Measurements from ENCODE around the gene MTMR2.

MTMR2 gene

DNA sequence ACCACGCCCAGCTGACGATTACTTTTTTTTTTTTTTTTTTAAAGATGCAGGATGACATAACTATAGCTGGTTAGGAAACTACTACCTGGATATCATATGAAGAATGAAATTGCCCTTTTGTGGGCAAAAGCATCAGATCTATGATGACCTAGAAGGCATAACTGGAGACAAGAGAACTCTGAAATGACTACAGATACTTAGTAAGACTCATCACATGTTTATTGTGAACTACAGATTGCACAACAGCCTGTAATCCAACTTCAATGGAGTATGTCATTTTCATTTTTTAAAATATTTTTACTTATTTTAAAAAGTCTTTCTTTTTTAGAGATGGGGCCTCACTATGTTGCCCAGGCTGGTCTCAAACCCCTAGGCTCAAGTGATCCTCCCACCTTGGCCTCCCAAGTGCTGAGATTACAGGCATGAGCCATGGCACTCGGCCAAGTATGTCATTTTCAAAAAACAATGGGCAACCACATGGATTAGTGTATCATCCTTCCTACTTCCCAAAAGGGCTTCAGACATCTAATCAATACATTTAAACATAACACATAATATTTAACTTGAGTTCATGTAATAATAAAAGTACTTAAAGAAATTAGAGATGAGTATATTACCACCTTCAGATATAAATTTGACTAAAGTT lies 3.3 kb downstream of the MTMR2 start:
- no peak for DNase-seq (ENCODE audit: insufficient read length, low spot score)
- TF ChIP-seq TAF1 (IDR thresholded peaks at IDR 0.05; ENCODE audit: low read depth, low read length), result no peak
- no peak for TF ChIP-seq POU2F2 (IDR thresholded peaks at IDR 0.05; ENCODE audit: low read depth, low read length)
- FAIRE-seq, result no peak

DNA sequence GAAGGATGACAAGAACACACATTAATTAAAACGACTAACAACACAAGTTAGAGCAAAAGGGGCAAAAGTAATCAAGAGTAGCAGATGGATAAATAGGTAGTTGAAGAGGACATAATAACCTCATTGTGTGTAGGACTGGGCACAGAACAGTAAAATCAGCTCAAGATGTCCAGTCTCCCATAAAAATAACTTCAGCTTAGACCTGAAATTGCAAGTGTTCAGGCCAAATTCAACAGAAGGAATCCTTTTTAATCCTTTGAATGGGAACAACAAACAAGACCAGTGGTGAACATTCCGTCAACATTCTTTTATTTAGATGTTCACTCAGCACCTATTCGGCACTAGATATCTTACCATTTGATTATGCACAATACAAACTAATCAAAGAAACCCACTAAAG lies 4.4 kb downstream of the MTMR2 start:
- no peak for DNase-seq (ENCODE audit: insufficient read length, low spot score)
- no peak for FAIRE-seq
- no peak for TF ChIP-seq POU2F2 (IDR thresholded peaks at IDR 0.05; ENCODE audit: low read depth, low read length)

DNA sequence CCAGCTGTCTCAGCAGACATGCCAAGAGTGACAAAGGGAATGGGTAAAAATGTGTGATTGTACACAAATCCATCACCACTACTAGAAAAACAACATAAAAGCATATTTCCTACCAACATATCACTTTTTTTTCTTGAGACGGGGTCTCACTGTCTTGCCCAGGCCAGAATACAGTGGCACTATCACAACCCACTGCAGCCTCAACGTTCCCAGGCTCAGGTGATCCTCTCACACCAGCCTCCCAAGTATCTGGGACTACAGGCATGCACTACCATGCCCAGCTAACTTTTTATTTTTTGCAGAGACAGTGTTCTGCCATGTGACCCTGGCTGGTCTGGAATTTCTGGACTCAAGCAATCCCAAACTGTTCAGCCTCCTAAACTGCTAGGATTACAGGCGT lies 5.2 kb downstream of the MTMR2 start:
- DNase-seq (ENCODE audit: insufficient read length, low spot score) (no peak), FAIRE-seq (no peak)
- TF ChIP-seq POLR2AphosphoS5 (IDR thresholded peaks at IDR 0.05; ENCODE audit: low read depth, low read length) (no peak), POU2F2 (IDR thresholded peaks at IDR 0.05; ENCODE audit: low read depth, low read length) (no peak), TAF1 (IDR thresholded peaks at IDR 0.05; ENCODE audit: low read depth, low read length) (no peak), PAX5 (IDR thresholded peaks at IDR 0.05; ENCODE audit: insufficient read depth, low read length, severe bottlenecking) (no peak), SPI1 (IDR thresholded peaks at IDR 0.05; ENCODE audit: low read depth, low read length) (no peak), POLR2A (IDR thresholded peaks at IDR 0.05; ENCODE audit: low read depth, low read length) (no peak)

DNA sequence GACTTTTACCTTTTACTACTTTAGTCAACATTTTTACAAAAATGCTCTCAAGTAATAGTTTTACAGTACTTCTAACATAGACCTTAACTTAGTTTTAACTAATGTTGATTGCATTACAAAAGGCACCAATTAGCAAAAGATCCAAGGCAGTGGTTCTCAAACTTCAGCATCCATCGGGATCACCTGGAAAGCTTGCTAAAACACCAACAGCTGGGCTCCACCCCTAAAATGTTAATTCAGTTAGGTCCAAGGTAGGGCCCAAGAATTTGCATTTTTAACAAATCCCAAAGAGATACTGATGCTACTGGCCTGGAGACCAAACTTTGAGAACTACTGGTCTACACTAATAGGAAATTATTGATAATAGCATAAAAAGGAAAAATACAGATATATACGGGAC lies 5.9 kb downstream of the MTMR2 start:
- FAIRE-seq (no peak), DNase-seq (ENCODE audit: insufficient read length, low spot score) (no peak)
- TF ChIP-seq PAX5 (IDR thresholded peaks at IDR 0.05; ENCODE audit: insufficient read depth, low read length, severe bottlenecking) (no peak), POLR2AphosphoS5 (IDR thresholded peaks at IDR 0.05; ENCODE audit: low read depth, low read length) (no peak), POU2F2 (IDR thresholded peaks at IDR 0.05; ENCODE audit: low read depth, low read length) (no peak), POLR2A (IDR thresholded peaks at IDR 0.05; ENCODE audit: low read depth, low read length) (no peak), TAF1 (IDR thresholded peaks at IDR 0.05; ENCODE audit: low read depth, low read length) (no peak), SPI1 (IDR thresholded peaks at IDR 0.05; ENCODE audit: low read depth, low read length) (no peak)

DNA sequence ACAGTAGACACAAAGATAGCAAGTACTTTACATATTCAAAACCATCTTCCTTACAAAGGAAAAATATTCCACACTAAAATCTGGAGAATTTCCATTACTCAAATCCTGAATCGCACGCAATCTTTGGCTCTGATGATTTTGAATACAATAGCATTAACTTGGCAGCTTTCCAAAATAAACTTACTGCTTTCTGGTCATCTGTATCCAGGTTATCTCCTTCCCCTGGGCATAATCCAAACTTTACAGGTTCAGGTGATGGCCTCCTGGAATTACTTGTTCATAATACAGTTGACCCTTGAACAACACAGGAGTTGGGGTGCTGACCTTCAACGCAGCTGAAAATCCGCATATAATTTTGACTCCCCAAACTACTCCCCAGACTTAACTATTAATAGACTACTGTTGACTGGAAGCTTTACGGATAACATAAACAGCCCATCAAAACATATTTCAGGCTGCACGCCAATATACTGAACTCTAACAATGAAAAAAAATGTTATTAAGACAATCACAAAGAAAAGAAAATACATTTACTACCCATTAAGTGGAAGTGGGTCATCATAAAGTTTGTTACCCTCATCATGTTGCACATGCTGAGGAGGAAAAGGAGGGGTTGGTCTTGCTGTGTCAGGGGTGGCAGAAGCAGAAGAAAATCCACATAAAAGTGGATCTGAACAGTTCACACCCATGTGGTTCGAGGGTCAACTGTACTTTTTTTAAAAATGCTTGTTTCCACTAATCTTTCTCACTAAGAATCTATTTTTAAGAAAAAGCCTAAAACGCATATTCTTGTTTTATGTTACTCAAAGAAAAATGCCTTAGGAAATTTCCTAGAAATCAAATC lies 6.5 kb downstream of the MTMR2 start:
- no peak for DNase-seq (ENCODE audit: insufficient read length, low spot score)
- FAIRE-seq, result no peak
- TF ChIP-seq TAF1 (IDR thresholded peaks at IDR 0.05; ENCODE audit: low read depth, low read length) (no peak), POU2F2 (IDR thresholded peaks at IDR 0.05; ENCODE audit: low read depth, low read length) (no peak), SPI1 (IDR thresholded peaks at IDR 0.05; ENCODE audit: low read depth, low read length) (no peak), POLR2AphosphoS5 (IDR thresholded peaks at IDR 0.05; ENCODE audit: low read depth, low read length) (no peak), PAX5 (IDR thresholded peaks at IDR 0.05; ENCODE audit: insufficient read depth, low read length, severe bottlenecking) (no peak), POLR2A (IDR thresholded peaks at IDR 0.05; ENCODE audit: low read depth, low read length) (no peak)

DNA sequence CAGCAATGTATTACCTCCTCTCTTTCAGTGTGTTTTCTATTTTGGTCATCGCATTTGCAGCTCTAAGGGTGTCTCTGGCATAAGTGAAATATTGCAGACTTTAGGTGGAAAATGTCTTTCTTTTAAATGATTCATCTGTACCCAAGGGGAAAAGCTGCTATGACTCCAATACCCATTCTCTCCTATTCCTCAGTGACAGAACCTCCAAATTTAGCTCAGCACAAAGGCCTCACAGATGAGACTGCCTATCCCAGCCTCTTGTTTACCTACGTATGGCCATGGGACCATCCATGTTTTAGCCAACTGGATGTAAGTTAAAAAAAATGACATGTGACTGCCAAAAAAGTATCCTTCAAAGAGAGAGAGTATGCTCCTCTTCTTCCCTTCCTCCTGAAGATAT lies 7.9 kb downstream of the MTMR2 start:
- FAIRE-seq, result no peak
- TF ChIP-seq SPI1 (IDR thresholded peaks at IDR 0.05; ENCODE audit: low read depth, low read length) (no peak), POU2F2 (IDR thresholded peaks at IDR 0.05; ENCODE audit: low read depth, low read length) (no peak), POLR2A (IDR thresholded peaks at IDR 0.05; ENCODE audit: low read depth, low read length) (no peak), PAX5 (IDR thresholded peaks at IDR 0.05; ENCODE audit: insufficient read depth, low read length, severe bottlenecking) (no peak), POLR2AphosphoS5 (IDR thresholded peaks at IDR 0.05; ENCODE audit: low read depth, low read length) (no peak), TAF1 (IDR thresholded peaks at IDR 0.05; ENCODE audit: low read depth, low read length) (no peak)
- no peak for DNase-seq (ENCODE audit: insufficient read length, low spot score)

DNA sequence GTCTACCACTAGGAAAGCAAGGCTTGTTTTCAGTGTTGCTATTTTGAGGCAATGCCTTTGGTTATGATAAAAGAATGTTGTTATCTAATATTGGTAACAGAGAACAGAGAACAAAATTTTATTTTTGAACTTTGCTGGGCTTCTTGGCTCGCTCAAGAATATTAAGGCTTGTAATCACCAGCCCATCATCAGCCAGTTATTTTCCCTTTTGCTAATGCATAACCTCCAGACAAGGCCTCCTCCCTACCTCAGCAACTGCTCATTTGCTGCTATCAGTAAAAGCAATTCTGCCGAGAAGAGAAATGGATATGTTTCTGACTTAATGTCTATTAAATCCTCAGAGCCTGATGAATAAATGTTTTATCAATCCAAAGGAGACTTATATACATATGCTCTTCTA lies 8.9 kb downstream of the MTMR2 start:
- FAIRE-seq (no peak), DNase-seq (ENCODE audit: insufficient read length, low spot score) (no peak)
- TF ChIP-seq POLR2AphosphoS5 (IDR thresholded peaks at IDR 0.05; ENCODE audit: low read depth, low read length), result no peak
- TF ChIP-seq TAF1 (IDR thresholded peaks at IDR 0.05; ENCODE audit: low read depth, low read length), result no peak
- no peak for TF ChIP-seq SPI1 (IDR thresholded peaks at IDR 0.05; ENCODE audit: low read depth, low read length)

DNA sequence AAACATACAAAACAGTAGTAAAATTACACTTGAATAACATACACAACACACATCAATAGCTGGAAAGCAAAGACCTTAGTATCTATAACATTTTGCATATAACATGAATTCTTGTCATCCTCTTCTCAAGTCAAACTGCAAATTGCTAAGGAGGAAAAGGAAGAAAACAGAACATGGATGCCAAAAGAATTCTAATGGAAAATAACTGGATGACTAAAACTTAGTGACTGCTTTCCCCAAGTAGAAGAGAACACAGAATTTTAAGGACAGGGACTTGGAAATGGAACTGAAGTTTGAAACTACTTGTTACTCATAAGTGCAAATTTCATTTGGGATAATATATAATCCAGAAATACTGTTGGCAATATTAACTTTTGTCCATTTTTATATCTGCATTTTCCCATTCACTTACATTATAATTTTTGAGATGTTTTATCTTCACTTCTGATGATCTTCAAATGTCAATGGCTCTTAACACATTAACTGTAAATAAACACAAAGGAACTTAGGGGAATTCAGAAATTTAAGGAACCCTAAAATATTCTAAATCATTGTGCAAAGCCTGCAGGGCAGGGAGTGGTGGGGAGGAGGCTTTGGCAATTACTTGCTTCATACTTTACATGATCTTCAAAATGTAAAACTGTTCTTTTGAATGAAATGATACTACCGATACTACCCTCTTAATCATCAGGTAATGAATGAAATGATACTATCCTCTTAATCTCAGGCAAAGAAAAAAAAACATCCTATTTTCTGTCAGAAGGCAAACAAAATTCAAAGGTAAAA lies 9.9 kb downstream of the MTMR2 start:
- DNase-seq (ENCODE audit: insufficient read length, low spot score) (no peak), FAIRE-seq (no peak)
- TF ChIP-seq POU2F2 (IDR thresholded peaks at IDR 0.05; ENCODE audit: low read depth, low read length) (no peak), PAX5 (IDR thresholded peaks at IDR 0.05; ENCODE audit: insufficient read depth, low read length, severe bottlenecking) (no peak), TAF1 (IDR thresholded peaks at IDR 0.05; ENCODE audit: low read depth, low read length) (no peak), POLR2A (IDR thresholded peaks at IDR 0.05; ENCODE audit: low read depth, low read length) (no peak), SPI1 (IDR thresholded peaks at IDR 0.05; ENCODE audit: low read depth, low read length) (no peak), POLR2AphosphoS5 (IDR thresholded peaks at IDR 0.05; ENCODE audit: low read depth, low read length) (no peak)

DNA sequence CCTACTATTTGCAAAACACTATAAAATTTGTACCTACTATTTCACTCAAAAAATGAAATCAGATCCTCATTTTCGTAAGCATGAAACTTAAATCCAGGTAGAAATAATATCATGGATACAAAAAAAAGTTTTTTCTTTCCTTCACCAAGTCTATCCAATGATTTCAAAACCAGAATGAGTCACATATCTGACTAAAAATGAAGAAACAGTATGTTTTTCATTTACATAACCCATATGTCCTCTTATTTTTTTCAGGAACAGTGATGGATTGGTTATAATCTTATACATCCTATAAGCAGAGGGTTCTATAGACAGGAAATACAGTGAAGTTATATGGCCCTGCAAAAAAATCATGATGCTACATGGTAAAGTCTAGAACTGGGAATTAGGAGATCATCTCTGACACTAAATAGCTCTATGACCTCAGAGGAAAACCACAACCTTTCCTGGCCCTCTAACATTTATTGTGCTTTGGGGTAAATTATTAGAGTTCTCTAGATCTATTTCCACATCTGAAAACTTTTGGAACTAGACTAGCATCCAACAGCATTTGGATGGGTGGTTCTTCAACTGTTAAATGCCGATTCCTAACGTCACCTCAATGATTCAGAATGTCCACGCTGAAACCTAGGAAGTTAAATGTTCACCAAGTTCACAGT lies 10.9 kb downstream of the MTMR2 start:
- TF ChIP-seq POLR2A (IDR thresholded peaks at IDR 0.05; ENCODE audit: low read depth, low read length), result no peak
- no peak for TF ChIP-seq SPI1 (IDR thresholded peaks at IDR 0.05; ENCODE audit: low read depth, low read length)
- no peak for TF ChIP-seq PAX5 (IDR thresholded peaks at IDR 0.05; ENCODE audit: insufficient read depth, low read length, severe bottlenecking)
- DNase-seq (ENCODE audit: insufficient read length, low spot score) (no peak), FAIRE-seq (no peak)
